GM12891 (cell line): ENCODE results near the gene IGF1R.

Experiments
- DNase-seq: peaks from one replicate; pipeline ENCODE4 v3.0.0; 2011; ENCODE audit warnings: low spot score; ENCODE audit not compliant: insufficient read length
- FAIRE-seq: peaks from 2 replicates; lab custom pipeline; 2011; peaks lifted over from hg19 to GRCh38; lab: Jason Lieb, UNC
- PAX5 ChIP-seq: IDR thresholded peaks from 2 replicates; pipeline ENCODE4 v1.6.1; 2011; ENCODE audit warnings: low read length, moderate library complexity, mild to moderate bottlenecking; ENCODE audit not compliant: insufficient read depth, severe bottlenecking
- POLR2A ChIP-seq: IDR thresholded peaks from 2 replicates; pipeline ENCODE4 v1.6.1; 2011; ENCODE audit warnings: low read depth, low read length, control low read depth
- POLR2AphosphoS5 ChIP-seq: IDR thresholded peaks from 2 replicates; pipeline ENCODE4 v1.6.1; 2011; ENCODE audit warnings: low read depth, low read length, control low read depth
- POU2F2 ChIP-seq: IDR thresholded peaks from 2 replicates; pipeline ENCODE4 v1.6.1; 2011; ENCODE audit warnings: low read depth, mild to moderate bottlenecking, control low read depth, low read length, moderate library complexity
- SPI1 ChIP-seq: IDR thresholded peaks from 2 replicates; pipeline ENCODE4 v1.6.1; 2011; ENCODE audit warnings: low read depth, low read length, control low read depth
- TAF1 ChIP-seq: IDR thresholded peaks from 2 replicates; pipeline ENCODE4 v1.6.1; 2011; ENCODE audit warnings: low read depth, low read length, control low read depth

The IGF1R gene

DNA sequence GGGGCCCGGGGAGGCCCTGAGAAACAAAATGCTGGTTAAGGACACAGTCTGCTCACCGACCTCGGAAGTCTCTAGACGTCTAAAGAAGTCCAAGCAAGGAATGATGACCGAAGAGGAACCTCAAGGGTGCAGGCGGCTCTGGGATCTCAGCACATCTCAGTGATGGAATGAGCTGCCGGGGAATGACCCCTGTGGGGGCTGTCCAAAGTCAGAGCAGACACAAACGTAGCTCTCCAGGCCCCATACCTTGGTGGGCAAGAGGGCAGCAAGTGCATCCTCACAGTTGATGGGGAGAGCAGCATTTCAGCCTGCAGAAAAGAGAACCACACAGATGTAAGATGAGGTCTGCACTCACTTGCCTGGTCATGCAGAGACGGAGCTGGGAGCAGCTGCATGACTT lies 129.1 kb downstream of the IGF1R start:
- DNase-seq (no peak), FAIRE-seq (no peak)
- TF ChIP-seq PAX5: no peak
- TF ChIP-seq POU2F2: no peak
- no peak for TF ChIP-seq SPI1
- no peak for TF ChIP-seq POLR2A
- no peak for TF ChIP-seq TAF1
- TF ChIP-seq POLR2AphosphoS5: no peak

DNA sequence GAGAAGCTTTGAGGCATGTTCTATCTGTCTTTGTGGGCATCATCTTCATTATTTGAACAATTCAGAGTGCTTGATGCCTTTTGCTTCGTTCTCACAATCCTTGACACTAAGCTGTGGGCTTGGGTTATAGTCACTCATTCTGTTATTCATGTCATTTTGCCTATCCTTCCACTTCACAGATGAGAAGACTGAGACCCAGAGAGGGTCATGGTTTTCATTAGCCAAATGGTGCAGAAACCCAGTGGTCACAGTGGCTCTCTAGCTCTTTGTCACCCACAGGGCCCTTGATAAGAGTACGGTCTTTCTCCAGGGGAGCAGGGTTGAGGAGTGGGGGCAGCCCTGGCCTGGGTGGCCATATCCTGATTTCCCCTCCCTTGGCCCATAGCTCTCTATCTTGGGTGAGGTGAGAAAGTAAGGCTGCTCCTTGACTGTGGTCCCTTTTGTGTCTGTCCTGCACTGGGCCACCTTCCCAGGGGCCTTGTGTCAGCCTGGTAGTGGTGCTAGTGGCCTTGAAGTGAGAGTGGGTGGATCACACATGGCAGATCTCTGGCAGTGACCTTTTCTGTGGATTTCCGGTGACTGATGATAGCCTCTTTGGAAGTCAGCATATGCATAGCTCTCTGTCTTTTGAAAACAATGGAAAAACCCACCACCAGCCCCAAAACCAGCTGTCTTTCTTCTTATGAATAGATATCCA lies 130.1 kb downstream of the IGF1R start:
- no peak for FAIRE-seq
- TF ChIP-seq POU2F2 (no peak), PAX5 (no peak), TAF1 (no peak)
- no peak for DNase-seq

DNA sequence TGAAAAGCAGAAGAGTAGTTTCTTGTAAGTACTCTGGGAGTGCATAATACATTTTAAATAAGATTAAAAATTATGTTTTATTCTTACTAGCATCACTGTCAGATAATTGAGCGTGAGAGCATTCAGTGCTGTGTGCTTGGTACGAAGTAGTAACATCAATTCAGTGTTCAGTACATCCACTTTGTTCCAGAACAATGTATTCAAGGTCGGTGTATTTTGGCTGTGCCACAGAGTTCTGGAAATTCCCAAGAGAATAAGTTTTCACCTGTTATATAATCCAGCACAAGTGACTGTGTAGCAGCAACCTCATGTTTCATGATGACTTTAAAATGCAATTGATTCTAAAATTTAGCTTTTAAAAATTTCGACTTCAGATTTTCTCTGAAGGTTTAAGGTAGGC lies 130.6 kb downstream of the IGF1R start:
- no peak for FAIRE-seq
- TF ChIP-seq TAF1: no peak
- no peak for DNase-seq

DNA sequence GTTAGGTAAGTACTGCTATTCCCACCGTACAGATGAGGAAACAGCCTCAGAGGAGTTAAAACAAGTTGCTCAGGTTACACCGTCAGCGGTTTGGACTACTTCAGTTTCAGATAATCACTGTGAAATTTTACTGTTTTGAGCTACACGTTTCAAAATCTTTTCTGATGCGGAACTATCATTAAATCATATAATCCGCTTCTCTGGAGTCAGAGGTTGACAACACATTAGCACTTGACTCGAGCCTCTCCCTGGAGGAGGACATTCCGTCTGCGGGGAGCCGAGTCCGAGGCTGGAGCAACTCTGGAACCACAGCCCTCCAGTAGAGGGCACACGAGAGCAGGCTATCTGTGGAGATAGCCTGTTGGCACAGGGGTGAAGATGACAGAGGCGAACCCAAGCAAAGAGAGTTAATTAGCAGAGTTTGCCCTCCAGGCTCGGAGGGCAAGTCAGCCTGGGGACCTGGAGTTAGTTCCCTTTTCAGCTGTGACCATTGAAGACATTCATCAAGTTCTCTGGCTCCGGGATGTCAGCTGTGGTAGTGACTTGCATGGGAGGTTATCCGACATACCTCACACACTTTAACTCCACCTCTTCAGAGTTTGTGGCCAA lies 131.2 kb downstream of the IGF1R start:
- DNase-seq (peak; percentile 30), FAIRE-seq (peak; percentile 91)
- TF ChIP-seq POLR2AphosphoS5 (no peak), POLR2A (no peak), PAX5 (no peak), SPI1 (no peak), TAF1 (no peak), POU2F2 (no peak)

DNA sequence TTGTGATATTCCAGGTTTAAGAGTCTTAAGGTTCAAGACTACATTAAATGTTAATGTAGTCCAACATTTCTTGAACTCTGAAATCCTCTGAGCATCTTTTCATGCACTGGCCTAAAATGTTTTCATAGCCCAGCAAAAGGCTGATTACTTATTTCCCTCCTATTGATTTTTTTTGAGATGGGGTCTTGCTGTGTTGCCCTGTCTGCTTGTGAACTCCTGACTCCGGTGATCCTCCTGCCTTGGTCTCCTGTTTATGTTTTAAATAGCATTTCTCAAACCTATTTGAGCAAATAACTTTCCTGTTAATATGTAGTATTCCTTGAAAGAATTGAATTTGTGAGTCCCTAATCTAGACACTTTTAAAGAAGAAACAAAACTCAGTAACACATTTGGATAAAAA lies 133.5 kb downstream of the IGF1R start:
- FAIRE-seq (no peak), DNase-seq (no peak)
- TF ChIP-seq POLR2A (no peak), POU2F2 (no peak), PAX5 (no peak), TAF1 (no peak), POLR2AphosphoS5 (no peak)

DNA sequence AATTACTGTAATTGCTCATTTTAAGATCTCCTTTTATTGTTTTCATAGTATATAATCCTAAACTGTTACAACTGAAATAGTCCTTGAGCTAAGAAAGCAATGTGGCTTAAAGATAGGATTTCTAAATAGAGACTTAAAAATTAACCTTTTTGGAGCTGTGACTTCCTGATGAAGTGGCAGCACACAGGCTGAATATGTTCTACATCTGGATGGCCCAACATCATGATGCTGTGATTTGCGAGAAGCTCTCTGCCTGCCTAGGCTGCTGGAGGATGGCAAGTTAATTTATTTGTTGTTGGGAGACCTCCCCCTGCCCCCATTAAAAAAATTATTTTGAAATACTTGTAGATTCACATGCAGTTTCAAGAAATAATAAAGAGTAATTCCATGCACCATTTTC lies 134.5 kb downstream of the IGF1R start:
- FAIRE-seq (no peak), DNase-seq (no peak)
- TF ChIP-seq POLR2AphosphoS5 (no peak), PAX5 (no peak), POLR2A (no peak), POU2F2 (no peak)

DNA sequence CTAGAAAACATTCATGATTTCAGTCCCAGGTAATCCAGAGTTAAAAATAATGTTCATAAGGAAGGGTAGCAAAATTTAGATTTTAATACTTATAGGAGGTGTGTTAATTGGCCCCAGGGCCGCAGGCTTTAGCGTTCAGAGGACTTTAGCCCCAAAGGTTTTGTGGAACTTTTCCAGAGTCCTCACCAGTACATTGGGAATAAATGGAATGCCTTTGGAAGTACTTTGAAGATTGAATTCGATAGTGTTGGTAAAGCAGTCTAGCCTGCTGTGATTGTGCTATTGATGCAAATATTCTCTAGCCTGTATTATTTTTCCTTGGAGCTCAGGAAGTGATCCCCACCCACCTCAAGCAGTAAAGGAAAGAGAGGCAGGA lies 137.1 kb downstream of the IGF1R start:
- DNase-seq: no peak
- no peak for FAIRE-seq
- no peak for TF ChIP-seq TAF1
- TF ChIP-seq SPI1: no peak
- TF ChIP-seq POU2F2: no peak
- TF ChIP-seq POLR2A: no peak
- TF ChIP-seq PAX5: no peak
- no peak for TF ChIP-seq POLR2AphosphoS5

DNA sequence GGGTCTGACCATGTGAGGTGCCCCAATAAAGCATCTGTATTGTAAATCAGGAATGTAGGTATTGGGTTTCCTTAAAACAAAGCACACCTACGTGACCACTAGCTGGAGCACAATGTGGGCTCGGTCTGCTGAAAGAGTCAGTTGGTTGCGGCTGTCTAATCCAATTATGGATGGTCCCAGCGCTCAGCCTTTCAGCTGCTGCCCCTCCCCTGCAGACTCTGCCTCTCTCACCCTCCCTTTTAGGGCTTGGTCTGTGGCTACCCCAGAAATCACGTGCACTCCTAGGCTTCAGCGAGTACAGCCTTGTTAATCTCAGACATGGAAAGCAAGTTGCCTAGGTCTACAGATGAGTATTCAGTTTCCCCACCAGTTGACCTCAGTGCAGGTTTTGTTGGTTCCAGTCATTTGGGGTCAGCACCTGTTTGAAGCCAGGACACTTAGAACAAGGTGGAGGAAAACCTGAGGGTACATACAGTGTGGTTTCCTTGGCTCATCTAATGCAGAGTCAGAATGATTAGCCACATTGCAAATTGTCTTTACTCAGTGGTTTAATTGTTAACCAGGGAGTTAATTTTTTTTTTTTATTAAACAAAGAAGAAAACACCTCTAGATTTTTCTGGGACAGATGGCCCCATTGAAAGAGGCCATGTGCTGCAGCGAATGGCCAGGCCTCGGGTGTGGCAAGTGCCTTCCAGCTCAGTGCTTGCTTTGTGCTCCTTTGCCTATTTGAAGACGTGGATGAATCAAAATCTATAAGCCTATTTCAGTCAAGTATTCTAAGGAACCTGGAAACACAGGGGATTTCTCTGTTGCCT lies 137.7 kb downstream of the IGF1R start:
- TF ChIP-seq TAF1 (no peak), POLR2AphosphoS5 (no peak), SPI1 (no peak), POLR2A (no peak), PAX5 (no peak), POU2F2 (no peak)
- FAIRE-seq (no peak), DNase-seq (no peak)

DNA sequence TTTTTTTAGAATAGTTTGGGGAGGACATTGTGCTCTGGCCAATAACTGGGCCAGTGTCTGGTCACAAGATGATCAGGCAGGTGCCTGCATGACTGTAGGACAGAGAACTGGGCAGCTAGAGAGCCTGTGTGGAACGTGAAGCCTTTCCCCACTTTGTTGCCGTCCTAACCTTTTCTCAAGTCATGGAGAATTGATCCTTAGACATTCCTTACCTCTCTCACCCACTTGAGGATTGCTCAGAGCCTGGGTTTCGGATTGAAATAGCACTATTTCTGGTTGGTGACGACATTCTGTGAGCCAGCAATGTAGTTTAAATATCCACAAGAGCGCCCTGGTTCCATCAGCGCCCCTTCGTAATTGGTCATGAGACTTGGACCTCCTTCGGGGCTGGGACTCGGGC lies 138.4 kb downstream of the IGF1R start:
- no peak for FAIRE-seq
- TF ChIP-seq POU2F2 (no peak), SPI1 (no peak), TAF1 (no peak), POLR2A (no peak), POLR2AphosphoS5 (no peak), PAX5 (no peak)

DNA sequence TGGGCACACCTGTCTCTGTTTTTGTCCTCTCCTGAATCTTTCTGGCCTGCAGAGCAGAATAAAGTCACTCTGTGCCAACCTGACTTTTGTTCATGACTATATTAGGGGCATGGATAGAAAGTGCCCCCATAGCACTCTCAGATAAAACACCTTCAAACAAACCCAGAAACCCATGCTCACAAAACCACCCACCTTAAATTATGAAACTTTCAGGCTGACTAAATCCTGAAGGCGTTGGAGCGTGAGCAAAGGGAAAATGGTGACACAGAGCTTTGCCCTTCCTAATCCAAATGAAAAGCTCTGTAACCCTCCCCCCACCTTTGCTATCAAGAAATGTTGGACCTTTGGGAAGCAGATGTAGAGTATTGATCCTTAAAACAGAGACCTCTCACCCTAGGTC lies 138.9 kb downstream of the IGF1R start:
- TF ChIP-seq PAX5: no peak
- no peak for FAIRE-seq
- no peak for DNase-seq

More for the DNA sequence above, 138.4 kb downstream of the IGF1R start:
- DNase-seq: no peak
